AG09319 (cell line): ENCODE data around the gene TMEM176A.

ENCODE experiments used
- DNase-seq: peaks from one replicate; pipeline ENCODE4 v3.0.0-alpha.2; 2010; ENCODE audit warnings: low read depth; ENCODE audit errors: extremely low read depth
- TF ChIP-seq, protein P1 (sequence below): IDR thresholded peaks from 2 replicates; pipeline ENCODE4 v1.5.1; 2011; ENCODE audit warnings: low read depth, mild to moderate bottlenecking, inconsistent platforms, low read length, moderate library complexity

The TMEM176A gene

DNA sequence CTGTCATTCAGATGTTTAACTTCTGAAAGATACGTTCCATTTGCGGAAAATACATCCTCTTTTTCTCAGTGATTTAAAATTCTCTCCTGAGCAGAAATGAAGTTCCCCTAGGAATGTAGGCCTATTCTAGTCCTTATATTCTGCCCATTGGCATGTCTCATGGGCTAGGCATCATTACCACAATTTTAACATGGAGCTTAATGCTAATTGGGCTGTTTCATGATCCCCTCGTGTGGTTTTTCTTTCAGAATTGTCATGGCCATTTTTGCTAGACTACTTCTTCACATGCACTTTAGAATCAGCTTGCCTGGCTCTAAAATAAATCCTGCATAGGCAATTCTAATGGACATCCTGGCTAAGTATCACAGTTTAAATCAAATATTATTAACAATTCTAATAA, 1.4 kb upstream of the TMEM176A start:
- TF ChIP-seq, protein P1, sequence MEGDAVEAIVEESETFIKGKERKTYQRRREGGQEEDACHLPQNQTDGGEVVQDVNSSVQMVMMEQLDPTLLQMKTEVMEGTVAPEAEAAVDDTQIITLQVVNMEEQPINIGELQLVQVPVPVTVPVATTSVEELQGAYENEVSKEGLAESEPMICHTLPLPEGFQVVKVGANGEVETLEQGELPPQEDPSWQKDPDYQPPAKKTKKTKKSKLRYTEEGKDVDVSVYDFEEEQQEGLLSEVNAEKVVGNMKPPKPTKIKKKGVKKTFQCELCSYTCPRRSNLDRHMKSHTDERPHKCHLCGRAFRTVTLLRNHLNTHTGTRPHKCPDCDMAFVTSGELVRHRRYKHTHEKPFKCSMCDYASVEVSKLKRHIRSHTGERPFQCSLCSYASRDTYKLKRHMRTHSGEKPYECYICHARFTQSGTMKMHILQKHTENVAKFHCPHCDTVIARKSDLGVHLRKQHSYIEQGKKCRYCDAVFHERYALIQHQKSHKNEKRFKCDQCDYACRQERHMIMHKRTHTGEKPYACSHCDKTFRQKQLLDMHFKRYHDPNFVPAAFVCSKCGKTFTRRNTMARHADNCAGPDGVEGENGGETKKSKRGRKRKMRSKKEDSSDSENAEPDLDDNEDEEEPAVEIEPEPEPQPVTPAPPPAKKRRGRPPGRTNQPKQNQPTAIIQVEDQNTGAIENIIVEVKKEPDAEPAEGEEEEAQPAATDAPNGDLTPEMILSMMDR, result no peak
- DNase-seq, result no peak

DNA sequence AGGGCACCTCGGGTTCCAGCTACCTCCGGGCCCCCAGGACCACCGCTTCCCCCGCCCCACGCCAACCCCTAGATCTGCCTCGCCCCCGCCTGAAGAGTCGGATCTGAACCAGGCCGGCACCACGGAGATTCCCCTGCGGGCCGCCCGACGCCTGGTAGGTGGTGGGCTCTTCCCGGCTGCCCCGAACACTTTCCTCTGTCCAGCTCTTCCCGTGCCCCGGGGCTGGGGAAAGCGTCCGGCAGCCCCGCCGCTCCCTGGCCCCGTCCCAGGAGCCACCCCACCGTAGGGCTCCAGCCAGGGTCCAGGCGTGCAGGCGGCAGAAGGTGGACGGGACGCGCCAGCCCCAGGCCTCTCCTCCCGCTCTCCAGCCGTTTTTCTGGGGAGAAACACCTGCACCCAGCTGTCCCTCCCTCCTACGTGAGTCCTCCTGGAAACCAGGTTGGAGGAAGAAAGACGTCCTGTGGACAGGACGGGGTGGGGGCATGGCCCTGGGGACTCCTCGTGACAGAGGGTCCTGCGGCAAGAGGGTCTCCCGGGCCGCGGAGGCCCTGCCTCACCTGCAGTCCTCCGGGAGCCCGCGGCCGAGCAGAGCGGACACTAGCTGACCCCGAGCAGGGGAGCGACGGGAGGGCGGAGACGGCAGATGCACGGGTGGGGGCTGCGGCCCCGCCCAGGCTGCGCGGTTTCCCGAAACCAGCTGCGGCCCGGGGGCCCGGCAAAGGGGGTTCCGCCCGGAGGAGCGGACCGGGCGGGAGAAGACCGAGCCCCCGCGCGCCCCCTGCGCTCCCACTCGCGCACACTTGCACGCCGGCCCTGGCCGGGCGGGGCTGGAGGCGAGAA, 608 bp upstream of the TMEM176A start, which contains the start of gene TMEM176B:
TMEM176B (minus strand) TSS at position 624 of the 840 bp plus-strand sequence. CDS start 3,795 bp downstream, outside the sequence.
- no peak for DNase-seq
- TF ChIP-seq, protein P1, result no peak

DNA sequence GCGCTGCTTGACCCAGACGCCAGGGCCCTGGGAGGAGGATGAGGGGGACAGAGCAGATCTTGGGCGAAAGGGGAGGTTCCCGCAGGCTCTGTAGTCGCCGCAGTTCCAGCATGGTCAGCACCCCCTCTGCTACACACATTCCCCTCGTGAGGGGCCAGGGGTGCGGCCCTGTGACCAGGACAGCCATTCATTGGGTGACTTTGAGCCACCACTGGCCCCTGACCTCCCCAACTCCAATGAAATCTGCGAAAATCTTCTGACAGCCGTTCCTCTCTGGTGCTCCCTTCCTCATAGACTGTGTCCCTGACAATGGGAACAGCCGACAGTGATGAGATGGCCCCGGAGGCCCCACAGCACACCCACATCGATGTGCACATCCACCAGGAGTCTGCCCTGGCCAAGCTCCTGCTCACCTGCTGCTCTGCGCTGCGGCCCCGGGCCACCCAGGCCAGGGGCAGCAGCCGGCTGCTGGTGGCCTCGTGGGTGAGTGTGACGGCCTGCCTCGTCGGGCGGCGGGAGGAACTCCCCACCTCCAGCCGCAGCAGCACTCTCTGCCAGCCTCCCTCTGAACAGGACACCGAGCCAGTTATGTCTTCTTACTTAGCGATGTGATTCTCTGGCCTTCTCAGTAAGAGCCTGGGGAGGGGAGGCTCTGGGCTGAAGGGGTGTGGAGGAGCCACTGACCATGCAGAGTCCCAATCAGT, 825 bp downstream of the TMEM176A start:
- DNase-seq, result no peak
- TF ChIP-seq, protein P1, result no peak

DNA sequence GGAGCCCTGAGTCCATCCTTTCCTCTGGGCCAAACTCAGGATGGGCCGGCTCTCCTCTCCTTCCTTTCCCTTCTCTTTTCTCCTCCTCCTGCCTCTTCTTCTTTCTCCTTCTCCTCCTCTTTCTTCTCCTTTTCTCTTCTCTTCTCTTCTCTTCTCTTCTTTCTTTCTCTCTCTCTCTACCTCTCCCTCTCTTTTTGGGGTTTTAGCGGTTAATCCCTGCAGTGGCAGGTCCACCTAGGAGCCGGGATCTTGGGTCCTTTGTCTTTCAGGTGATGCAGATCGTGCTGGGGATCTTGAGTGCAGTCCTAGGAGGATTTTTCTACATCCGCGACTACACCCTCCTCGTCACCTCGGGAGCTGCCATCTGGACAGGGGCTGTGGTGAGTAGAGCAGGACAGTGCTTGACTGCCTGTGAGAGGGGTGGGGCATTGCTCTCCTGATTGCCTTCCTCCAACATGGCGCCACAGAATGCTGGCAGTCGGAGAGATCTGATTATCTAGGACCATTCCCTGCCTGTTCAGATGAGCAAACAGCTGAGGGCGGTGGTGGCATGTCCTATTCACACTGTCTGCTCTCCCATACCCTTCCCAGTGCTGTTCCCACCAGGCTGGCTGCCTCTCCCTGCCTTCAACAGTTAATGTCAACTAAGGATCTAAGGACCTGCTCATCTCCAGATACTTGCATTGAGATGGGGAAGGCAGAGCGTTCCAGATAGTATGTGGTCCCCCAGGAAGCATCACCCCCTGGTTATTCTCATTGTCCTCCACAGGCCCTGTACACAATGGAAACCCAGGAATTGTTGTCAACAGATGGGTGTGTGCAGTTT, 1.6 kb downstream of the TMEM176A start:
- TF ChIP-seq, protein P1, result no peak
- no peak for DNase-seq

DNA sequence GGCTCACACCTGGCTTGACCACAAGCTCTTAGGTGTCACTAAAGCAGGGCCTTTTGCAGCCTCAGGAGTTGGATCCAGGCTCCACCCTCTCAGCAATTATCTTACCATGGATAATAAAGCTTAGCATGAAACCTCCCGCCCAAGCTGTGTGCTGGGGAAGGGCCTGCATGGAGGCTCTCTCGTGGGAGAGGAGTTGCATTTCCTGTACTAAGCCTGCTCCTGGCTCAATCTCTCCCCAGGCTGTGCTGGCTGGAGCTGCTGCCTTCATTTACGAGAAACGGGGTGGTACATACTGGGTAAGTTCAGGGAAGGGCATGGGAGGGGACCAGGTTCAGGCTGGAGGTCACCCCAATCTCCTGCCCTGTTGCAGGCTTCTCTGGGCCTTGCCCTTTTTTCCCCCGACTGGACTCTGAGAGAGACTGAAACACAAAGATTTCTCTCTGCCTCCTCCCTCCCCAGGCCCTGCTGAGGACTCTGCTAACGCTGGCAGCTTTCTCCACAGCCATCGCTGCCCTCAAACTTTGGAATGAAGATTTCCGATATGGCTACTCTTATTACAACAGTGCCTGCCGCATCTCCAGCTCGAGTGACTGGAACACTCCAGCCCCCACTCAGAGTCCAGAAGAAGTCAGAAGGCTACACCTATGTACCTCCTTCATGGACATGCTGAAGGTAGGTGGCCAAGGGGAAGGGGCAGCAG, 2.7 kb downstream of the TMEM176A start:
- TF ChIP-seq, protein P1, result no peak
- no peak for DNase-seq

DNA sequence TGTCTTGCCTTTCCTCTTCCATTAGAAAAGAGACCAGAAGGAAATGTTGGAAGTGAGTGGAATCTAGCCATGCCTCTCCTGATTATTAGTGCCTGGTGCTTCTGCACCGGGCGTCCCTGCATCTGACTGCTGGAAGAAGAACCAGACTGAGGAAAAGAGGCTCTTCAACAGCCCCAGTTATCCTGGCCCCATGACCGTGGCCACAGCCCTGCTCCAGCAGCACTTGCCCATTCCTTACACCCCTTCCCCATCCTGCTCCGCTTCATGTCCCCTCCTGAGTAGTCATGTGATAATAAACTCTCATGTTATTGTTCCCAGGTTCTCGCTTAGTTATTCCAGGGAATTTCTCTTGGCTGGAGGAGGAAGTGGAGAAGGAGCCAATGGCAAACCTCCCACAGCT, 4.2 kb downstream of the TMEM176A start:
- no peak for DNase-seq
- TF ChIP-seq, protein P1, result no peak
